Gastroesophageal sphincter (tissue), 3 donors: ENCODE measurements around the gene SPRY2.

Experiments used
- CTCF ChIP-seq, 4 experiments: fragments of 200-600 bp in 2 of 4; fragments of 450-650 bp in 2 of 4; sonication (generic) in 1 of 4; IDR thresholded peaks; one replicate each; pipeline ENCODE4 v1.5.1; 2017 to 2019; ENCODE audit warnings: antibody characterized with exemption in 4 of 4, mild to moderate bottlenecking in 2 of 4, moderate library complexity in 2 of 4
- EP300 ChIP-seq: sonication (generic); formaldehyde crosslinking; IDR thresholded peaks from one replicate; pipeline ENCODE4 v1.6.1; 2017; ENCODE audit warnings: antibody characterized with exemption, mild to moderate bottlenecking
- POLR2A ChIP-seq, 2 donors: fragments of 450-650 bp; IDR thresholded peaks; one replicate each; pipeline ENCODE4 v1.6.1; 2017; ENCODE audit warnings: antibody characterized with exemption in 2 of 2, mild to moderate bottlenecking in 2 of 2, moderate library complexity in 1 of 2
- POLR2AphosphoS5 ChIP-seq: sonication (generic); formaldehyde crosslinking; IDR thresholded peaks from one replicate; pipeline ENCODE4 v1.6.1; 2017; ENCODE audit warnings: antibody characterized with exemption

GRCh38 chr13:80309926-80310325 is 31.0 kb downstream of the SPRY2 start:
- TF ChIP-seq CTCF (IDR thresholded peaks at IDR 0.05) (no peak), POLR2A (IDR thresholded peaks at IDR 0.05) (no peak), EP300 (no peak), POLR2AphosphoS5 (no peak)
